HG03135 (cell line): ENCODE data around the gene COMMD1.
"Not testable (repeated sequence)": the region's sequence is repeated elsewhere in the genome, so short reads cannot be mapped to it uniquely, and the experiment has no call there.

Experiments used
- ATAC-seq: cut with Tn5 transposase; IDR thresholded peaks from one replicate; pipeline ENCODE4 v1.9.1; 2021; ENCODE audit warnings: mild to moderate bottlenecking, moderate library complexity; ENCODE audit not compliant: unreplicated experiment

The COMMD1 gene

DNA sequence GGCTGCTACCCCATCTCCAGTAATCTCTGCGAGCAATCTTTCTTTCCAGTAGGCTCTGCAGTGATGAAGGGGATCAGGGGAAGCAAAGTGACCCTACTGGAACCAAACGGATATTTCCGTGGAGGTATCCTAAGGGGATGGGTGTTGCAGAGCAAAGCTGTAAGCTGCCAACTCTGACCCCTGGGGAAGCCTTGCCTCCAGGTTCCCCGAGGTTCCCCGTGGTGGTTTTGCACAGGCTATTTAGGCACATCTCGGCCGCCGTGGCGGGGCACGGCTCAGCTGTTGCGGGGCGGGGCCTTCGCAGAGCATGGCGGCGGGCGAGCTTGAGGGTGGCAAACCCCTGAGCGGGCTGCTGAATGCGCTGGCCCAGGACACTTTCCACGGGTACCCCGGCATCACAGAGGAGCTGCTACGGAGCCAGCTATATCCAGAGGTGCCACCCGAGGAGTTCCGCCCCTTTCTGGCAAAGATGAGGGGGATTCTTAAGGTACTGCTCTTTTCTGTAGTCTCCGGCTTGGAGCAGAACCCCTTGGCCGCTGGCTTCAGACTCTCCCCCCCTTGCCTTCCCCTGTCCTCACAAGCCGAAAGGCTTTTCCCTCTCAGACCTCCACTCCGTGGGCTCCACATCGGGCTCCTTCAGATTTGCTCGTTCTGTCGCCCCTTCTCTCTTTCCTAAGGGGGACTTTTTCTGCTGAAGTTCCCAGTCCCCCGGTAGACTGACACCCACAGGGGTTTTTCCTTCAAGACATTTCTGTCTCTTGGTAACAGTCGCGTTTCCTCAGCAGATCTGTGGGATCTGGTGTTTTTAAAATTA lies at the start of gene COMMD1:
Gene COMMD1 (plus strand): TSS at position 303 of the 814 bp plus-strand sequence. CDS start 5 bp downstream, at position 308.
- ATAC-seq, result peak; percentile 95

DNA sequence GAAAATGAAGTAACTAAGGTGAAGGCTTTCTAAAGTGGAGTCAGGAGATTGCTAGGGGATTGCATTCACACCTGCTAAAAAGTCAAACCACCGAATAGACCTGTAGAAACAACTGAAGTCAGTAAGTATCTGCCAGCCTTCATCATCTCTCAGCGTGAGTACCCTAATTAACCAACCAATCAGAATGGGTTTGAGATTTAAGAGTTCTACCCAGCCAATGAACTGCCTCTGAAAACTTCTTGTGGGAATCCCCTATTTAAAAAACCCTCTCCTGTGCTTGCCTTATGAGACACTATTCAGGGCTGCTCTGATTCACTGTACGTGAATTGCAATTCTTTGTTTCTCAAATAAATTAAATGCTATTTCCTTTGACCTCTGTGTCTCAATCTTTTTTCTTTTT lies 48.2 kb upstream of the COMMD1 start:
- ATAC-seq, result no peak

DNA sequence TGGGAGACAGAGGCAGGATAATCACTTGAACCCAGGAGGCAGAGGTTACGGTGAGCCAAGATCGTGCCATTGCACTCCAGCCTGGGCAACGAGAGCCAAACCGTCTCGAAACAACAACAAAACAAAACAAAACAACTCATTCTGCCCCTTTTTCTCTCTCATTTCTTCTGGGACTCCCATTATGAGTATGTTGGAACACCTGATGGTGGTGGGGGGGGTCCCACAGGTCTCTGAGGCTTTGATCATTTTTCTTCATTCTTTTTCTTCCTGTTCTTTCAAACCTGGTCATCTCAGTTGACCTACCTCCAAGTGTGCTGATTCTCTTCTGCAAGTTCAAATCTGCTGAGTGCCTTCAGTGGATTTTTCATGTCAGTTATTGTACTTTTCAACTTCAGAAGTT lies 43.4 kb upstream of the COMMD1 start:
- ATAC-seq, result no peak

DNA sequence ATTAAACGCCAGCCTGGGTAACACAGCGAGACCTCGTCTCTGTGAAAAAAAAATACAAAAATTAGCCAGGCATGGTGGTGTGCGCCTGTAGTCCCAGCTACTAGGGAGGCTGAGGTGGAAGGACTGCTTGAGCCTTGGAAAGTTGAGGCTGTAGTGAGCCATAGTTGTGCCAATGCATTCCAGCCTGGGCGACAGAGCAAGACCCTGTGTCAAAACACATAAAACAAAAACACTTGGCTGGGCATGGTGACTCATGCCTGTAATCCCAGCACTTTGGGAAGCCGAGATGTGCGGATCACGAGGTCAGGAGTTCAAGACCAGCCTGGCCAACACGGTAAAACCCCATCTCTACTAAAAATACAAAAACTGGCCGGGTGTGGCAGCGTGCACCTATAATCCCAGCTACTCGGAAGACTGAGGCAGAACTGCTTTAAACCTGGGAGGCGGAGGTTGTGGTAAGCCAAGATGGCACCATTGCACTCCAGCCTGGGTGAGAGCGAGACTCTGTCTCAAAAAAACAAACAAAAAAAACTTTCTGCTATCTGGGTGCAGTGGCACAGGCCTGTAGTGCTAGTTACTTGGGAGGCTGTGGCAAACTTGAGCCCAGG lies 38.9 kb upstream of the COMMD1 start:
- not testable (repeated sequence) for ATAC-seq

DNA sequence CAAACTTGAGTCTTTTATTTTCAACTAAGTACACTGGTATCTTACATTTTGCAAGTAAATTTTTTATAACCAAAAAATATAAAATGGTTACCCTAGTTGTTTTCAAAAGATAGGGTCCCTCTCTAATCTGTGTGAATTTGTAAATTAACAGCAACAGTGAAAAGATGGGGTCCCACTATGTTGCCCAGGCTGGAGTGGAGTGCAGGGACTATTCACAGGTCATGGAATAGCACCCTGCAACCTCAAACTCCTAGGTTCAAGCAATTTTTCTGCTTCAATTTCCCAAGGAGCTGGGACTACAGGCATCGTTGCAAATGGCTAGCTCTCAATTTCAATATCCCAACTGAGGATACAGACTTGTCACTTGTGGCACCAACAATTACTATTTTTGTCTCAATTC lies 29.1 kb upstream of the COMMD1 start:
- no peak for ATAC-seq

DNA sequence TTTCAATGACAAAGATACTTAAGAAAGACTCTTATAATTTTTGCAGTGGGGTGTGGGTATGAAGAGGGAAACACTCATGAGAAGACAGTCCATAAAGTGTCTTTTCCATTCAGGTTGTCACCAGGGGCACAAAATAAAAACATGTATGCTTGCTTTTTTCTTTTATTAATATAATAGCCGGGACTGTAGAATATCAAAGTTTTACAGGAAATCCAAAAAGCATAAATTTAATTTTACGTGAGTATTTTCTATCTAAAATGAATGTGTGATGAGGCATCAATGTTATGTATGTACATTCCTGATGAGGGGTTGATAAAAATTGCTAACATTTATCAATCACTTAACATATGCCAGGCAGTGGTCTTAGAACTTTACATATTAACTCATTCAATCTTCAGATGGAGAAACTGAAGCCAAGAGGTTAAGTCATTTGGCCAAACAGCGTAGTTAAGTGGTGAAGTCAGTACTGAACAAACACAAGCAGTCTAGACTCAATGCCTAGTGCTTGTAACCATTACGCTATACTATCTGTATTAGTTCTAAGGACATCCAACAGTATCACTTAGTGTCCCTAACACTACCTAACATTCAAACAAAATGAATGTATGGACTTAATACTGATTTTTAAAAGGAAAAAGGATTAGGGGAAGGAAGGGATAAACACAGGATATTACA lies 27.8 kb upstream of the COMMD1 start:
- ATAC-seq, result no peak

DNA sequence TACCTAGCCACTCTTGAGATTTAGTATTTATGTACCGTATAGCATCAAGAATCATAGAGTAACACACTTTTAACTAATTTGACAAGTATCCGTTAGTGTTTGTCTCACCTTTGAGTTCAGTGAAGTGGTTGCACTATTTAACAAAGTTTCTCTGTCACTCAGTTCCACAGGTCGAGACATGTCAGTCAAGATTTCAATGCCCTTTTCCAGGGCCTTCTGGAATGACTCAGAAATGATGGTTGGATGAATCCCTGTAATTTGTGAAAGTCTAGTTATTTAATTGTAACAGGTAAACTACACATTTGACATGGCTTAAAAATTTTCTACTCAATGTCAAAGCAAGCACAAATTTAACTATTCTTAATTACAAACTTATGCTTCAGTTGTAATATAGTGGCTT lies 26.7 kb upstream of the COMMD1 start:
- no peak for ATAC-seq

DNA sequence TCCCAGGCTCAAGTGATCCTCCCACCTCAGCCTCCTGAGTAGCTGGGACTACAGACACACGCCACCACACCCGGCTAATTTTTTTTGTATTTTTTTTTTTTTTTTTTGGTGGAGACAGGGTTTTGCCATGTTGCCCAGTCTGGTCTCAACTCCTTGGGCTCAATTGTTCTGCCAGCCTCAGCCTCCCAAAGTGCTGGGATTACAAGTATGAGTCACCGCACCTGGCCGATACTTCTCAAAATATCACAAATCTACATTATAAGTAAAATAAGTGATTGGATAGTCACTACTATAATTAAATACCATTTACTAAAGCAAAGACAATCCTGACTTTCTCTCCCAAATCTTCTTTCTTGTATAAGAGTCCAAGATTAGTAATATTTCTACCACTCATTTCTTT lies 26.1 kb upstream of the COMMD1 start:
- ATAC-seq, result not testable (repeated sequence)

DNA sequence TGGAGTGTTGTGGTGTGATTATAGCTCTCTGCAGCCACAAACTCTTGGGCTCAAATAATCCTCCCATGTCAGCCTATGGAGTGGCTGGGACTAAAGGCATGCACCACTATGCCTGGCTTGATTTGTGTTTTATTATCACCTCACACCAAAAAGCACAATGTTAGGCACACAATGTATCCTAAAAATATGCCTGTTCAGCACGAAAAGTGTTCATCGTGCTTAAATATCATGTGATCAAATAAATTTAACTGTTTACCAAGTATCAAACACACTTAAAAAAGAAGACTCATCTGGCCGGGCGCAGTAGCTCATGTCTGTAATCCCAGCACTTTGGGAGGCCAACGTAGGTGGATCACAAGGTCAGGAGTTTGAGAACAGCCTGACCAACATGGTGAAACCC lies 22.6 kb upstream of the COMMD1 start:
- no peak for ATAC-seq

DNA sequence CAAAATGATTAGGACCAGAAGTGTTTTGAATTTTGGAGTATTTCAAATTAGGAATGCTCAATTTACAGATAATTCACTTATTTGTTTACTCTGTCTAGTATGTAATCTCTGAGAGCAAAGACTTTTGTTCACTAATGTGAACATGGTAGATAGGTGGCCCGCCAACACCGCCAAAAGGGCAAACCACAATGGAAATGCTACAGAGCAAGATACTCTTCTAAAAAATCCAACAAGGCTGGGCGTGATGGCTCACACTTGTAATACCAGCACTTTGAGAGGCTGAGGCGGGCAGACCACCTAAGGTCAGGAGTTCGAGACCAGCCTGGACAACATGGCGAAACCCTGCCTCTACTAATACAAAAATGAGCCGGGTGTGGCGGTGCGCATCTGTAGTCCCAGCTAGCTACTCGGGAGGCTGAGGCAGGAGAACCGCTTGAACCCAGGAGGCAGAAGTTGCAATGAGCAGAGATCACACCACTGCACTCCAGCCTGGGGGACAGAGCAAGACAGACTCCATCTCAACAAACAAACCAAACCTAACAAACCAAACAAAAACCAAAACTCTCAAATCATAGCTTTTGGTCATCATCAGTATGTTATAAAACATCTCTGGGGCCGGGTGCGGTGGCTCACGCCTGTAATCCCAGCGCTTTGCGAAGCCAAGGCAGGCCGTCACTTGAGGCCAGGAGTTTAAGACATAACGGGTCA lies 19.4 kb upstream of the COMMD1 start:
- ATAC-seq, result no peak

DNA sequence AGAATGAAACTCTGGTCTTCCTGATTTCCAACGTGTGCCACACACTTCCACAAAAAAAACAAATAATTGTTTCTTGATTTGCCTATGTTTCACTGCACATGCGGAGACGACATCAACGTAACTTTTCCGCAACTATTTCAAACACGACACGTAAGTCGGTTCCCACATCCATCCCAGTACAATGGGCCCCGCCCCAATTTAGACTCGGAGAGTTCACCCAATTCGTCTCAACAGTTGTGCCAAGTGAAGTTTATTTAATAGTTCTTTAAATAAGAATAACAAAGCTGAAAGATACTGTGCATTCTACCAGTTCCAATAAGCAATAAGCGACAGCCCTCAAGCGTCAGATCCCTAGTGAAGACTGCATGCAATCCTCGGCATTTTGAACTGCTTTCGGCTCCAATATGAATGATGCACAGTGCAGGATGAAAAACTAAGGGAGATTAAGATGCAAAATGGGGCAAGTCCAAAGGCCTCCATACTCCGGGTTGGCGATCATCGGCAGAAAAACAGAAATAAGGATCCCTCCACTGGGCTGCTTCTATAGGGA lies 17.7 kb upstream of the COMMD1 start:
- ATAC-seq, result peak; percentile 27

DNA sequence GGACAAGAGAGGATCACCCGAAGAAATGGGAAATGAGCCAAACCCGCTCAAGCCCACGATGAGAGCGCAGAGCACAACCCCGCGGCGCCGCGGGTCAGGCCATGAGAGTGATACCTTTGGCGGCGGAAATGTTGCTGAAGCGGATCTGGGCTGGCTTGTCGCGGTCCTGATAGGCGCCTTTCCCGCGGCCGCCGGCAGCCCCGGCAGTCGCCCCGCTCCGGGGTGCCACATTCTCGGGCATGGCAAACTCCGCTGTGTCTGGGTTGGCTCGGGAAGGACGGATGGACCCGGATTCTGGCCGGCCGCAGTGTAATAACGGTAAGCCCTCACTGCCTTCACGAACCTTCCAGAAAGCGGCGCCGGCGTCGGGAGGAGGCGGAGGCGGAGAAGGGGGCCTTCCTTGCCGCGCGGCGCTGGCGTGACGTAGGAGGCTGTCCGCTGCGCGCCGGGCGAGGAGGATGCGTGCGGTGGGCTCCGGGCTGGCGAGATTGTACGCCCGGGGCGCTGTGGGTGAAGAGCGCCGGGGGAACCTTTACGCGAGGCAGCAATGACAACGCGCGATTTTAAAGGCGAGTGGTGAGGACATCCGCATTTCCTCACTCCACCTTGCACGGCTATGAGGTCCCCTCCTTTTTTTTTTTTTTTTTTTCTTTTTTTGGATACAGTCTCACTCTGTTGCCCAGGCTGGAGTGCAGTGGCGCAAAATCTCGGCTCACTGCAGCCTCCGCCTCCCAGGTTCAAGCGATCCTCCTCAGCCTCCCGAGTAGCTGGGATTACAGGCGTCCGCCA lies 17.0 kb upstream of the COMMD1 start, which contains the start of gene CCT4:
Gene CCT4 (minus strand): TSS at position 390 of the 789 bp plus-strand sequence. CDS start 149 bp downstream, at position 241.
- peak; percentile 82 for ATAC-seq

DNA sequence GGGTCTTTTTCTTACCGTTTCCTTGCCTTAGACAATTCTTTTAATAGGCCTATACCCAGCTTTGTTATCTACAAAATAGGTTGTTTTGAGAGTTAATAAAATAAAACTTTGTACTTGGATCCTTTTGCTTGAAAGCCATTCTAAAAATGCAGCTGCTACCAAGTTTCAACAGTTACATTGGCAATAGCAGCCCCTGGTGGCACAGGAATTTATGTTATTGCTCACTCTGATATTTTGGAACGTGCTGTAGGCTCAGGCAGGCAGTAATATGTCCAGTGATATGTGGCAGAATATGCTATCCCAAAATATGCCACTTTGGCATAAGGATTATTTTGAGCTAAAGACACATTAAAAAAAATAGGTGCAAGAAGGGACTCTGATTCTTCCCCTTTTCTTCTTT lies 6.7 kb upstream of the COMMD1 start:
- ATAC-seq, result no peak

DNA sequence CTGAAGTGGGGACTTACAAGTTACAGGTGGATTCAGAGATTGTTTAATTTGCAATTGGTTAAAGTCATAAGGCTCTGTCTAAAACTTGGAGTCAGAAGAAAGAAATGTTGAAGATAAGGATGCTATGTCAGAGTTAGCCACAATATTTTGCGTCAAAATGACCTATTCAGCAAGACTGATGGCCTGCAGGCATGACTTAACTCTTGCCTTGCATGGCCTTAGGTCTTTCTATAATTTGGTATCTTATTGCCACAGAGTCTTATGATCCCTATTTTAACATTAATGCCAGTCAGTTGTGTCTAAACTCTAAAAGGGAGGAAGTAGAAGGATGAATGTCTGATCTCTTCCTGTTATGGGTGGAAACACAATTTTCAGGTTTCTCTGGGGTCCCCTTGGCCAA lies 5.2 kb upstream of the COMMD1 start:
- no peak for ATAC-seq

DNA sequence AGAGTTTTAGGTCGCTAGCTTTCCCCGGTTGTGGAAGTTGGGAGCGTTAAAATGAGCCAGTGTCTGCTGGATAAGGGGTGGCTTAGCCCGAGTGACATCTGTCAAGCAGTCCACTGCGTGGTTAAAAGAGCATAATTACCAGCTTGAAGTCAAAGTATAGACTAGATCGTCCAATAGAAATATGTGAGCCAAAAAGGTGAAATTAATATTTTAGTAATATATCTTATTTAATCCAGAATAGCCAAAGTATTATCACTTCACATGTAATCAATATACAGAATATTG lies 654 bp downstream of the COMMD1 start:
- peak; percentile 19 for ATAC-seq

DNA sequence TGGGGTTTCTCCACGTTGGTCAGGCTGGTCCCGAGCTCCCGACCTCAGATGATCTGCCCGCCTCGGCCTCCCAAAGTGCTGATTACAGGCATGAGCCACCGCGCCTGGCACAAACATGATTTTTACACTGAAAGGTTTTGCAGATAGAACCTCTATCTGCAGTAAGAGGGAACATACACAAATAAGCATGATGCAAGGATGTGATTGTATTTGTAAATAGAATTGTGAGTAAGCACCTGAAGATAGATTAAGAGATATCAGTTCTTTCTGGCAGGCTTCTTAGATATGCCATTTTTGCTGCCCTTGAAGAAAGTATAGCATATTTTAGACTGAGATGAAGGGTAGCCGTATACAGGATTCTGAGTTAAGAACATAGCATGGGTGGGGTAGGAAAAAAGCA lies 3.6 kb downstream of the COMMD1 start:
- ATAC-seq, result no peak

DNA sequence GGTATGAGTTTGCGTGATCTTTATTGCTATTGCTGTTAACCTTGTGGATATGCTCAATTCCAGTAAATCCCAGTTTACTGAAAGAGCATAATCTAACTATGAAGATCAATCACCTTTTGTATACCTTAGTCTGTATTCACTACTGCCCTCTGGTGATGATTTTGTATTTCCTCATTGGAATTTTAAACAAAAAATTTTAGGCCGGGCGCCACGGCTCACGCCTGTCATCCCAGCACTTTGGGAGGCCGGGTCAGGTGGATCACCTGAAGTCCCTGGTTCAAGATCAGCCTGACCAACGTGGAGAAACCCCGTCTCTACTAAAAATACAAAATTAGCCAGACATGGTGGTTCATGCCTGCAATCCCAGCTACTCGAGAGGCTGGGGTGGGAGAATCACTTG lies 5.1 kb downstream of the COMMD1 start:
- no peak for ATAC-seq

DNA sequence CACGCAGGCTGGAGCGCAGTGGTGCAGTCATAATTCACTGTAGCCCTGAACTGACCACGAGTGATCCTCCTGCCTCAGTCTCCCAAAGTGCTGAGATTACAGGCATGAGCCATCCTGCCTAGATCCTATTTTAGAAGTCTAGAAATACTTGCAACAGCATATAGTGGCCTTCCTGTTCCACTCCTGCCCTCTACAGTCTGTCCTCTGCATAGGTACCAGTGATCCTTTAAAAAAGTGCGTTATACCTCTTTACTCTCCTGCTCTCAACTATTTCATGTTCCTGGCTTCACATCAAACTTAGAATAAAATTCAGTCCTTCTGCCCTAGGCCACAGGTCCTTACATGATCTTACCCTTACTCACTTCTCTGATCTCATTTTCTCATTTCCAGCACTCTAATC lies 6.0 kb downstream of the COMMD1 start:
- no peak for ATAC-seq

DNA sequence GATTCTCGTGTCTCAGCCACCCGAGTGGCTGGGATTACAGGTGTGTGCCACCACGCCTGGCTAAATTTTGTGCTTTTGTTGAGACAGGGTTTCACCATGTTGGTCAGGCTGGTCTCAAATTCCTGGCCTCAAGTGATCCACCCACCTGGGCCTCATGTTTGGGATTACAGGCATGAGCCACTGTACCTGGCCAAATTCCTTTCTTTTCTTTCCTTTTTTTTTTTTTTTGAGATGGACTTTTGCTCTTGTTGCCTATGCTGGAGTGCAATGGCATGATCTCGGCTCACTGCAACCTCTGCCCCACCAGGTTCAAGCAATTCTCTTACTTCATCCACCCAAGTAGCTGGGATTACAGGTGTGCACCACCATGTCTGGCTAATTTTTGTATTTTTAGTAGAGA lies 9.3 kb downstream of the COMMD1 start:
- not testable (repeated sequence) for ATAC-seq

DNA sequence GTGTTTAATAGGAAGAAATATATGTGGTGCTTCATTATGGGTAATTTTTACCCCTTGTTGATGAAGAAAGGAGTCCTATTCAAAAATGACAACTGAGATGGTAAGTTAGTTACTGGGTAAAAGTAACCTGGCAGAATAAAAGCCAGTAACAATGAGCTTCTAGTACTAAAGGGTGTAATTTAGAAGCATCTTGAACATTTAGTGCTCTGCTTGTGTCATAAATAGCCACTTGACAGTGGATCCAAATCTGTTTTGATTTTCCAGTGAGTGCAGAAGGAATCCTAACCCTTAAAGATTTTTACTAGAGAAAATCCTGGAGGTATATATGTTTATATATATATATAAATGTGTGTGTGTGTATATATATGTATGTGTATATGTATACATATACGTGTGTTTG lies 15.1 kb downstream of the COMMD1 start:
- no peak for ATAC-seq
